Measurements from ENCODE around the gene AGFG1. TPM values are rescaled to one million over a fixed set of nuclear protein-coding genes. Genes with fewer than 3 reads are reported as not detected.

The AGFG1 gene
- total RNA-seq, 1 experiment from 2014 or later, result 126 TPM

DNA sequence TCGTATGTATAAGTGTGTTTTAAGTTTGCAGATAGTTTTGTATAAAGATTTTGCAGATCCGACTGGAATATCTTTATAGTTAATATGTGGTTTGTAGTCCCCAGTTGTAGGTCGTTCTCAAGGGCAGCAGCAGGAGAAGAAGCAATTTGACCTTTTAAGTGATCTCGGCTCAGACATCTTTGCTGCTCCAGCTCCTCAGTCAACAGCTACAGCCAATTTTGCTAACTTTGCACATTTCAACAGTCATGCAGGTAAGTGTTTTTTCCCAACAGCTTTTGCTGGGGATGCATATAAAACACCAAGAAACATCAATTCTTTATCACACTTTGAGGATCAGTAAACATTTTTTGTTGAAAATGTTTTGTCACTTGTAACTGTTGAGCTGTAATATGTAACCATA, 52.7 kb downstream of the AGFG1 start:
- TF ChIP-seq, protein P1, sequence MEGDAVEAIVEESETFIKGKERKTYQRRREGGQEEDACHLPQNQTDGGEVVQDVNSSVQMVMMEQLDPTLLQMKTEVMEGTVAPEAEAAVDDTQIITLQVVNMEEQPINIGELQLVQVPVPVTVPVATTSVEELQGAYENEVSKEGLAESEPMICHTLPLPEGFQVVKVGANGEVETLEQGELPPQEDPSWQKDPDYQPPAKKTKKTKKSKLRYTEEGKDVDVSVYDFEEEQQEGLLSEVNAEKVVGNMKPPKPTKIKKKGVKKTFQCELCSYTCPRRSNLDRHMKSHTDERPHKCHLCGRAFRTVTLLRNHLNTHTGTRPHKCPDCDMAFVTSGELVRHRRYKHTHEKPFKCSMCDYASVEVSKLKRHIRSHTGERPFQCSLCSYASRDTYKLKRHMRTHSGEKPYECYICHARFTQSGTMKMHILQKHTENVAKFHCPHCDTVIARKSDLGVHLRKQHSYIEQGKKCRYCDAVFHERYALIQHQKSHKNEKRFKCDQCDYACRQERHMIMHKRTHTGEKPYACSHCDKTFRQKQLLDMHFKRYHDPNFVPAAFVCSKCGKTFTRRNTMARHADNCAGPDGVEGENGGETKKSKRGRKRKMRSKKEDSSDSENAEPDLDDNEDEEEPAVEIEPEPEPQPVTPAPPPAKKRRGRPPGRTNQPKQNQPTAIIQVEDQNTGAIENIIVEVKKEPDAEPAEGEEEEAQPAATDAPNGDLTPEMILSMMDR (IDR thresholded peaks at IDR 0.05; ENCODE audit: unreplicated experiment), result no peak
- no peak for DNase-seq
- no peaks in the 10 kb centered on the region for H3K27me3 Mint-ChIP-seq (ENCODE audit: unreplicated experiment)
- no TSS peak for BruUV-seq (replicated peaks)
- H3K4me3 Mint-ChIP-seq (ENCODE audit: low read depth, unreplicated experiment), result no peak overlapping the region
- no peaks in the 10 kb centered on the region for H3K4me1 Mint-ChIP-seq (ENCODE audit: low read depth, unreplicated experiment)
- H3K27ac Mint-ChIP-seq (ENCODE audit: unreplicated experiment), result no peak overlapping the region
- peaks cover 18% of the 10 kb centered on the region for H3K36me3 Mint-ChIP-seq (ENCODE audit: insufficient read depth, unreplicated experiment)
- H3K9me3 Mint-ChIP-seq (ENCODE audit: low read depth, unreplicated experiment), result no peaks in the 10 kb centered on the region
- CTCF ChIA-PET, result interaction anchor here (0.5 kb wide), 1 partner anchor 1346 kb away, joined by 3 read pairs; no protein-coding TSS in a partner anchor
- intact Hi-C loops (cut with micrococcal nuclease; ENCODE audit: unreplicated experiment), result no loop called here

DNA sequence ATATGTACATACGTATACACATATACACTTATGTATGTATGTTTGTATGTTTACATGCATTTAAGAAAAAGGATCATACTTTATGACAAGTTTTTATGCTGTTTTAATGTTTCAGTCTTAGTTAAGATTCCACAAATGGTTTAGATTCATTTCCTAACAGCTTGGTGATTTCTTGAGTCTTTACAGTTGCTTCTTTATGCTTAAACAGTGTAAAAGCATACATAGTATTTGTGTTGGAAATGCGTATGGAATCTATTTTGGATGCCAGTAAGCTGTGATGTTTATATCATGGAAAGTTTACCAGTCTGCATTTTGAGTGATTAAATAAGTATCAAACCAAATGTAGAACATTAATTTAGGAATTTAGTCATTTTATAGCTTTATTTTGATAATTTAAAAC, 55.4 kb downstream of the AGFG1 start:
- intact Hi-C loops (cut with micrococcal nuclease; ENCODE audit: unreplicated experiment), result no loop called here
- CTCF ChIA-PET, result no interaction called here
- Mint-ChIP-seq H3K27ac (ENCODE audit: unreplicated experiment) (no peak overlapping the region), H3K4me1 (ENCODE audit: low read depth, unreplicated experiment) (no peaks in the 10 kb centered on the region), H3K4me3 (ENCODE audit: low read depth, unreplicated experiment) (no peak overlapping the region), H3K9me3 (ENCODE audit: low read depth, unreplicated experiment) (no peaks in the 10 kb centered on the region), H3K27me3 (ENCODE audit: unreplicated experiment) (no peaks in the 10 kb centered on the region), H3K36me3 (ENCODE audit: insufficient read depth, unreplicated experiment) (peaks cover 27% of the 10 kb centered on the region)
- no TSS peak for BruUV-seq (replicated peaks)
- TF ChIP-seq, protein P1 (IDR thresholded peaks at IDR 0.05; ENCODE audit: unreplicated experiment), result no peak
- DNase-seq, result no peak

DNA sequence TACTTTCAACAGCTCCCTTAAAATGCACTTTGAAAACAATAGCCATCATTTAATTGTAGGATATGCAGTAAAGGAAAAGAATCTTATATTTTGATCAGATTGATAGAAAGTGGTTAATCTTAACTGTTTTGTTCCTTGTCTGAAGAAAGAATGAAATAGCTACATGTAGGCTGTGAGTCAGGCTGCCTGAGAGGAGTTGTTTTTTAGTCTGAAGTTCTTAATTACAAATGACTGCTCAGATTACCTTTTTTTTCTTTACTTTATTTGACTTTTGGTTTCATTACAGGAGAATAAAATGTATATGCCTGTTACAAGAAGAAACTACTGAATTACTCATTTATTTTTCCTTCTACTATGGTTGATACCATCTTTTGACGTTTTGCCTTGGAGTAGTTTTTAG, 56.8 kb downstream of the AGFG1 start:
- Mint-ChIP-seq H3K36me3 (ENCODE audit: insufficient read depth, unreplicated experiment) (peaks cover 35% of the 10 kb centered on the region), H3K4me1 (ENCODE audit: low read depth, unreplicated experiment) (no peaks in the 10 kb centered on the region), H3K27me3 (ENCODE audit: unreplicated experiment) (no peaks in the 10 kb centered on the region), H3K9me3 (ENCODE audit: low read depth, unreplicated experiment) (no peaks in the 10 kb centered on the region), H3K27ac (ENCODE audit: unreplicated experiment) (peak overlapping the region; percentile 33), H3K4me3 (ENCODE audit: low read depth, unreplicated experiment) (no peak overlapping the region)
- intact Hi-C loops (cut with micrococcal nuclease; ENCODE audit: unreplicated experiment), result no loop called here
- CTCF ChIA-PET, result no interaction called here
- TF ChIP-seq, protein P1 (IDR thresholded peaks at IDR 0.05; ENCODE audit: unreplicated experiment), result no peak
- BruUV-seq (replicated peaks), result no TSS peak
- DNase-seq, result no peak

DNA sequence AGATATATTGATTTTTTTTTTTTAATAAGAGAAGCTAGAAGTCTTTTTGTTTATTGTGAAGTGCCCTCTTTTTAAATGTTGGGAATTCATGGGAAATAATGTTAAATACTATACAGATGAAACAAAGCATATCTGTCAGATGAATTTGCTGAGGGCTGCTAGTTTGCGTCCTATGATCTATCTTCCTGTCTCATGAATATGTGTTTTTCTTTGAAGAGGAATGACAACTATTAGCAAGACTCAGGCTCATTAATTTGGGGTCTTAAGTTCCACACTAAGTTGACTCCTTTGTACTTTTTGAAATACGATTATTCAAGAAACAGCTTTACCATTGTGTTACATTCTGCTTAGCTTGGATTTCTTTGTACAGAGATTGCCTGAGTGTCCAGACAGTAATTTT, 57.9 kb downstream of the AGFG1 start:
- TF ChIP-seq, protein P1 (IDR thresholded peaks at IDR 0.05; ENCODE audit: unreplicated experiment), result no peak
- Mint-ChIP-seq H3K36me3 (ENCODE audit: insufficient read depth, unreplicated experiment) (peaks cover 35% of the 10 kb centered on the region), H3K27ac (ENCODE audit: unreplicated experiment) (no peak overlapping the region), H3K4me1 (ENCODE audit: low read depth, unreplicated experiment) (no peaks in the 10 kb centered on the region), H3K4me3 (ENCODE audit: low read depth, unreplicated experiment) (no peak overlapping the region), H3K9me3 (ENCODE audit: low read depth, unreplicated experiment) (no peaks in the 10 kb centered on the region), H3K27me3 (ENCODE audit: unreplicated experiment) (no peaks in the 10 kb centered on the region)
- DNase-seq, result no peak
- CTCF ChIA-PET, result no interaction called here
- BruUV-seq (replicated peaks), result no TSS peak
- intact Hi-C loops (cut with micrococcal nuclease; ENCODE audit: unreplicated experiment), result loop anchor here (10.0 kb wide), 1 partner anchor 45 kb away; no protein-coding TSS in a partner anchor

All from Calu3 (cell line).